OCI-LY1 (cell line): Measurements from ENCODE around the gene ZNF451.
"Not testable (repeated sequence)": the region's sequence is repeated elsewhere in the genome, so short reads cannot be mapped to it uniquely, and the experiment has no call there.

Experiments used
- H2AFZ ChIP-seq: fragments of 200-600 bp; sonication (generic), shearing (Covaris generic); 2 replicates; pipeline ENCODE4 v1.6.0; 2014; ENCODE audit warnings: antibody characterized with exemption, mild to moderate bottlenecking, low read length
- H3F3A ChIP-seq: fragments of 200-600 bp; sonication (generic), shearing (Covaris generic); 2 replicates; pipeline ENCODE4 v1.6.0; 2014; ENCODE audit warnings: mild to moderate bottlenecking, antibody characterized with exemption, low read length, moderate library complexity; ENCODE audit not compliant: insufficient read depth
- H3K27ac ChIP-seq: fragments of 200-600 bp; sonication (generic); 2 replicates; pipeline ENCODE4 v1.5.1; 2014; ENCODE audit warnings: low read length, mixed run types, mild to moderate bottlenecking, low read depth; ENCODE audit not compliant: poor library complexity, severe bottlenecking
- H3K27me3 ChIP-seq: fragments of 200-600 bp; sonication (generic); 2 replicates; pipeline ENCODE4 v1.6.0; 2014; ENCODE audit warnings: antibody characterized with exemption, mild to moderate bottlenecking, low read length, moderate library complexity; ENCODE audit not compliant: insufficient read depth
- H3K36me3 ChIP-seq: fragments of 200-600 bp; sonication (generic); 2 replicates; pipeline ENCODE4 v1.6.1; 2014; ENCODE audit warnings: mild to moderate bottlenecking, antibody characterized with exemption, low read length, moderate library complexity, mixed read lengths; ENCODE audit not compliant: insufficient read depth
- H3K4me1 ChIP-seq: fragments of 200-600 bp; sonication (generic); 2 replicates; pipeline ENCODE4 v1.5.1; 2014; ENCODE audit warnings: mild to moderate bottlenecking, low read length, moderate library complexity; ENCODE audit not compliant: insufficient read depth, severe bottlenecking
- H3K4me2 ChIP-seq: fragments of 200-600 bp; sonication (generic), shearing (Covaris generic); 2 replicates; pipeline ENCODE4 v1.6.1; 2014; ENCODE audit warnings: low read length
- H3K4me3 ChIP-seq: fragments of 200-600 bp; sonication (generic); 2 replicates; pipeline ENCODE4 v1.5.1; 2014; ENCODE audit warnings: low read length, low read depth, mild to moderate bottlenecking, mixed read lengths; ENCODE audit not compliant: poor library complexity, severe bottlenecking
- H3K79me2 ChIP-seq: fragments of 200-600 bp; shearing (Covaris generic); 2 replicates; pipeline ENCODE4 v1.6.1; 2016; ENCODE audit warnings: mixed run types, low read length, mixed read lengths; ENCODE audit not compliant: insufficient read depth
- H3K9ac ChIP-seq: fragments of 200-600 bp; sonication (generic), shearing (Covaris generic); 2 replicates; pipeline ENCODE4 v1.6.1; 2014; ENCODE audit warnings: mild to moderate bottlenecking, low read length, mixed read lengths
- H3K9me2 ChIP-seq: fragments of 200-600 bp; sonication (generic), shearing (Covaris generic); 2 replicates; pipeline ENCODE4 v1.6.1; 2014; ENCODE audit warnings: low read depth, mild to moderate bottlenecking, low read length, mixed read lengths
- H3K9me3 ChIP-seq: fragments of 200-600 bp; shearing (Covaris generic); 2 replicates; pipeline ENCODE4 v1.6.1; 2014; ENCODE audit warnings: low read length, mixed read lengths
- H4K20me1 ChIP-seq: fragments of 200-600 bp; sonication (generic), shearing (Covaris generic); 2 replicates; pipeline ENCODE4 v1.6.0; 2016; ENCODE audit warnings: mild to moderate bottlenecking, low read length; ENCODE audit not compliant: insufficient read depth
- EZH2 ChIP-seq: fragments of 200-600 bp; sonication (generic), shearing (Covaris generic); IDR thresholded peaks from 2 replicates; pipeline ENCODE4 v1.8.0; 2017; ENCODE audit warnings: borderline replicate concordance, mixed run types, mild to moderate bottlenecking, antibody characterized with exemption, low read length, moderate library complexity, mixed read lengths
- TF ChIP-seq, protein P1 (sequence below): fragments of 200-600 bp; sonication (generic), shearing (Covaris generic); IDR thresholded peaks from 2 replicates; pipeline ENCODE4 v1.5.1; 2017; ENCODE audit warnings: mild to moderate bottlenecking, antibody characterized with exemption, low read length, moderate library complexity, mixed read lengths

The ZNF451 gene, protein sequence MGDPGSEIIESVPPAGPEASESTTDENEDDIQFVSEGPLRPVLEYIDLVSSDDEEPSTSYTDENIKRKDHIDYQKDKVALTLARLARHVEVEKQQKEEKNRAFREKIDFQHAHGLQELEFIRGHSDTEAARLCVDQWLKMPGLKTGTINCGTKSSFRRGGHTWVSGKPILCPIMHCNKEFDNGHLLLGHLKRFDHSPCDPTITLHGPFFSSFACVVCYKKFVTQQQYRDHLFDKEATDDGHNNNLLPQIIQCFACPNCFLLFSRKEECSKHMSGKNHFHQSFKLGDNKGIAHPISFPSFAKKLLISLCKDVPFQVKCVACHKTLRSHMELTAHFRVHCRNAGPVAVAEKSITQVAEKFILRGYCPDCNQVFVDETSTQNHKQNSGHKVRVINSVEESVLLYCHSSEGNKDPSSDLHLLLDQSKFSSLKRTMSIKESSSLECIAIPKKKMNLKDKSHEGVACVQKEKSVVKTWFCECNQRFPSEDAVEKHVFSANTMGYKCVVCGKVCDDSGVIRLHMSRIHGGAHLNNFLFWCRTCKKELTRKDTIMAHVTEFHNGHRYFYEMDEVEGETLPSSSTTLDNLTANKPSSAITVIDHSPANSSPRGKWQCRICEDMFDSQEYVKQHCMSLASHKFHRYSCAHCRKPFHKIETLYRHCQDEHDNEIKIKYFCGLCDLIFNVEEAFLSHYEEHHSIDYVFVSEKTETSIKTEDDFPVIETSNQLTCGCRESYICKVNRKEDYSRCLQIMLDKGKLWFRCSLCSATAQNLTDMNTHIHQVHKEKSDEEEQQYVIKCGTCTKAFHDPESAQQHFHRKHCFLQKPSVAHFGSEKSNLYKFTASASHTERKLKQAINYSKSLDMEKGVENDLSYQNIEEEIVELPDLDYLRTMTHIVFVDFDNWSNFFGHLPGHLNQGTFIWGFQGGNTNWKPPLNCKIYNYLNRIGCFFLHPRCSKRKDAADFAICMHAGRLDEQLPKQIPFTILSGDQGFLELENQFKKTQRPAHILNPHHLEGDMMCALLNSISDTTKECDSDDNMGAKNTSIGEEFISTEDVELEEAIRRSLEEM

DNA sequence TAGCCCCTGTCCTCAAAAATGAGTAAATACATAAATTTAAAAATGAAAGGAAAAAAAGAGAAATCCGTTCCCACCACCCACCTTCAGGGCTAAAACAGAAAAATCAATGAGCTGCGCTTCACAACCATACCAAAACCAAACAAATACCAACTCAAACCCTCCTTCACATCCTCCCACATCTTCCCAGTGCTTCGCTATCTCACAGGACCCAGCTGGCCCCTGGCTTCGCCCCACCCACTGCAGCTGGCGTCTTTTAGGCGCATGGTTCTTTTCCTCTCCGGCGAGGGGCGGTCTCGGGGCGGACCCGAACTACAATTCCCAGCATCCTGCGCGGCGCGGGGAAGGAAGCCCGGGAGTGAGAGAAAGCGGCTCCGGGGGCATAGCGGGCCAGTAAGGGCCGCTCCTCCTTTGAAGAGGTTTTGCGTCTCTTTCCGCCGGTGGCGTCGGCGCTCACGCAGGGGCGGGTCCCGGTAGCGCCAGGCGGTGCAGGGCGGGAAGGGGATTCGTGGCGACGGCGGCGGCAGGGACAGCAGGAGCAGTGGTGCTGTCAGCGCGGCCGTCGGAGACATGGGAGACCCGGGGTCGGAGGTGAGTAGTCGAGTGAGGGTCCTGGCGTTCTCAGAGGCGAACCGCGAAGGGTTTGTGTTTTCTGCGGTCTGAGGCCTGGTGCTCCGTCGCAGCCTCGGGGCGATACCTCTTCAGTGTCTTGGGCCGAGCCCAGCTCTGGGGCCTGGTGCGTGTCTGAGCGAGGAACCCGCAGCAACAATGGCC is at the start of gene ZNF451:
Gene ZNF451 (plus strand): TSS at position 502 of the 771 bp plus-strand sequence. CDS start 66 bp downstream, at position 568.
- Histone ChIP-seq H3F3A (no peaks in the 10 kb centered on the region), H3K27ac (peak within 1 kb of the TSS; percentile 41), H3K27me3 (no peaks in the 10 kb centered on the region), H3K9me2 (no peaks in the 10 kb centered on the region), H3K4me2 (peak within 1 kb of the TSS; percentile 68), H3K79me2 (peaks cover 36% of the 10 kb centered on the region), H2AFZ (peak within 1 kb of the TSS; percentile 99), H3K36me3 (peaks cover 26% of the 10 kb centered on the region), H4K20me1 (peaks cover 3% of the 10 kb centered on the region; the same call in 1 of the 2 replicates), H3K4me3 (peak within 1 kb of the TSS; percentile 69), H3K4me1 (peaks cover 36% of the 10 kb centered on the region), H3K9me3 (no peaks in the 10 kb centered on the region), H3K9ac (peak within 1 kb of the TSS; percentile 74)
- TF ChIP-seq, protein P1, sequence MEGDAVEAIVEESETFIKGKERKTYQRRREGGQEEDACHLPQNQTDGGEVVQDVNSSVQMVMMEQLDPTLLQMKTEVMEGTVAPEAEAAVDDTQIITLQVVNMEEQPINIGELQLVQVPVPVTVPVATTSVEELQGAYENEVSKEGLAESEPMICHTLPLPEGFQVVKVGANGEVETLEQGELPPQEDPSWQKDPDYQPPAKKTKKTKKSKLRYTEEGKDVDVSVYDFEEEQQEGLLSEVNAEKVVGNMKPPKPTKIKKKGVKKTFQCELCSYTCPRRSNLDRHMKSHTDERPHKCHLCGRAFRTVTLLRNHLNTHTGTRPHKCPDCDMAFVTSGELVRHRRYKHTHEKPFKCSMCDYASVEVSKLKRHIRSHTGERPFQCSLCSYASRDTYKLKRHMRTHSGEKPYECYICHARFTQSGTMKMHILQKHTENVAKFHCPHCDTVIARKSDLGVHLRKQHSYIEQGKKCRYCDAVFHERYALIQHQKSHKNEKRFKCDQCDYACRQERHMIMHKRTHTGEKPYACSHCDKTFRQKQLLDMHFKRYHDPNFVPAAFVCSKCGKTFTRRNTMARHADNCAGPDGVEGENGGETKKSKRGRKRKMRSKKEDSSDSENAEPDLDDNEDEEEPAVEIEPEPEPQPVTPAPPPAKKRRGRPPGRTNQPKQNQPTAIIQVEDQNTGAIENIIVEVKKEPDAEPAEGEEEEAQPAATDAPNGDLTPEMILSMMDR: no peak
- TF ChIP-seq EZH2: no peak

DNA sequence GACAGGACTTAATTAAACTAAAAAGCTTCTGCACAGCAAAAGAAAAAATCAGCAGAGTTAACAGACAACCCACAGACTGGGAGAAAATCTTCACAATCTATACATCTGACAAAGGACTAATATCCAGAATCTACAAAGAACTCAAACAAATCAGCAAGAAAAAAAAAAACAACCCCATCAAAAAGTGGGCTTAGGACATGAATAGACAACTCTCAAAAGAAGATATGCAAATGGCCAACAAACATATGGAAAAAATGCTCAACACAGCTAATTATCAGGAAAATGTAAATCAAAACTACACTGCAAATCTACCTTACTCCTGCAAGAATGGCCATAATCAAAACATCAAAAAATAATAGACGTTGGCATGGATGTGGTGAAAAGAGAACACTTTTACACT is 45.9 kb upstream of the ZNF451 start:
- H2AFZ ChIP-seq, H3K9me3 ChIP-seq, H3K27me3 ChIP-seq, H3K4me2 ChIP-seq, H3K36me3 ChIP-seq, H3K27ac ChIP-seq, H3F3A ChIP-seq, H4K20me1 ChIP-seq, H3K9me2 ChIP-seq, H3K9ac ChIP-seq, H3K4me3 ChIP-seq: not testable (repeated sequence)
- peaks cover 12% of the 10 kb centered on the region; the same call in 1 of the 2 replicates for H3K79me2 ChIP-seq
- H3K4me1 ChIP-seq: peaks cover 18% of the 10 kb centered on the region

DNA sequence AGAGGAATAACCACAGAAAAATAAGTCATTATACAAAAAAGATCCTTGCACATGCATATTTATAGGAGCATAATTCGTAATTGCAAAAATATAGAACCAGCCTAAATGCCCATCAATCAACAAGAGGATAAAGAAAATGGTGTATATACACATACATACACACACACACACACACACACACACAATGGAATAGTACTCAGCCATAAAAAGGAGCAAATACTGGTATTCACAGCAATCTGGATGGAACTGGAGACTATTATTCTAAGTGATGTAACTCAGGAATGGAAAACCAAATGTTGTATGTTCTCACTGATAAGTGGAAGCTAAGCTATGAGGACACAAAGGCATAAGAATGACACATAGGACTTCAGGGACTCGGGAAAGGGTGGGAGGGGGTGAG is 45.4 kb upstream of the ZNF451 start:
- Histone ChIP-seq H3K27ac (no peak overlapping the region), H4K20me1 (no peaks in the 10 kb centered on the region), H3K9me3 (no peaks in the 10 kb centered on the region), H3K36me3 (peaks cover 11% of the 10 kb centered on the region), H3K27me3 (peaks cover 5% of the 10 kb centered on the region; the same call in 1 of the 2 replicates), H2AFZ (no peak overlapping the region), H3K9me2 (no peaks in the 10 kb centered on the region), H3K79me2 (peaks cover 17% of the 10 kb centered on the region; the same call in 1 of the 2 replicates), H3F3A (no peaks in the 10 kb centered on the region), H3K9ac (no peak overlapping the region), H3K4me1 (peaks cover 23% of the 10 kb centered on the region), H3K4me3 (no peak overlapping the region), H3K4me2 (no peak overlapping the region)
- TF ChIP-seq, protein P1: no peak
- TF ChIP-seq EZH2: no peak

DNA sequence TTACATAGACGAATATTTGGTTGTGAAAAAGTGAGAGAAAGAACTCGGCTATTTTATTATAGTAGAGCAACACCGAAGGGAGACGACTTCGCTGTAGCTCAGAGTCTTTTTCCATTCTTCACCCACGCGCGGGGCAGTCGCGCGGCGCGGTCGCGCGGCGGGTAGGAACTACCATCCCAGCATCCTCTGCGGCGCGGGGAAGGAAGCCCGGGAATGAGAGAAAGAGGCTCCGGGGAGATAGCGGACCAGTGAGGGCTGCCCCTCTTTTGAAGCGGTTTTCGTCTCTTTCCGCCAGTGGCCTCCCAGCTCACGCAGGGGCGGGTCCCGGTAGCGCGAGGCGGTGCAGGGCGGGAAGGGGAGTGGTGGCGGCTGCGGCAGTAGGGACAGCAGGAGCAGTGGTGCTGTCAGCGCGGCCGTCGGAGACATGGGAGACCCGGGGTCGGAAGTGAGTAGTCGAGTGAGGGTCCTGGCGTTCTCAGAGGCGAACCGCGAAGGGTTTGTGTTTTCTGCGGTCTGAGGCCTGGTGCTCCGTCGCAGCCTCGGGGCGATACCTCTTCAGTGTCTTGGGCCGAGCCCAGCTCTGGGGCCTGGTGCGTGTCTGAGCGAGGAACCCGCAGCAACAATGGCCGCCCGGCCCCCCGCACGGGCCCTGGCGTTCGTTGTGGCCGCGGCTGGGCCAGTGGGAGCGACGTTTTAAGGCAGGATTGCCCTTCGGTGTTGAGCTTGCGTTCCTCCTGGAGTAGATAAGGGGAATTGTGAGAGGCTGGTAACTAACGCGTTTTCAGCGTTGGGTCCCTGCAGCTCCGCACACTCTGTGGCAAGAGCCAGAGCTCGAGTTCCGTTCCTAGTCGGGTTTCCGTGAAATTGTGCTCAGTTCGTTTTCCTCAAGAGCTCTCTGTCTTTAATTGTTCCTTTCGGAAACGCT is 43.4 kb upstream of the ZNF451 start, which contains the start of gene KIAA1586:
Gene KIAA1586 (plus strand): TSS at position 362 of the 925 bp plus-strand sequence. CDS start 63 bp downstream, at position 425.
- H3K4me2 ChIP-seq: peak within 1 kb of the TSS; percentile 69
- not testable (repeated sequence) for H4K20me1 ChIP-seq, H3F3A ChIP-seq, H3K9me2 ChIP-seq, H3K27me3 ChIP-seq, H3K9me3 ChIP-seq, H3K27ac ChIP-seq
- H3K4me1 ChIP-seq: peaks cover 24% of the 10 kb centered on the region
- peak within 1 kb of the TSS; percentile 54 for H3K9ac ChIP-seq
- peak within 1 kb of the TSS; percentile 68 for H3K4me3 ChIP-seq
- peaks cover 31% of the 10 kb centered on the region for H3K36me3 ChIP-seq
- H3K79me2 ChIP-seq: peaks cover 23% of the 10 kb centered on the region; the same call in 1 of the 2 replicates
- H2AFZ ChIP-seq: peak within 1 kb of the TSS; percentile 94; the same call in 1 of the 2 replicates
